Measurements from ENCODE around the gene MYBPHL.

Gene MYBPHL, protein sequence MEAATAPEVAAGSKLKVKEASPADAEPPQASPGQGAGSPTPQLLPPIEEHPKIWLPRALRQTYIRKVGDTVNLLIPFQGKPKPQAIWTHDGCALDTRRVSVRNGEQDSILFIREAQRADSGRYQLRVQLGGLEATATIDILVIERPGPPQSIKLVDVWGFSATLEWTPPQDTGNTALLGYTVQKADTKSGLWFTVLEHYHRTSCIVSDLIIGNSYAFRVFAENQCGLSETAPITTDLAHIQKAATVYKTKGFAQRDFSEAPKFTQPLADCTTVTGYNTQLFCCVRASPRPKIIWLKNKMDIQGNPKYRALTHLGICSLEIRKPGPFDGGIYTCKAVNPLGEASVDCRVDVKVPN

GRCh38 chr1:109306832-109307273 is at the start of gene MYBPHL:
TSS of gene MYBPHL (minus strand) at chr1:109307011. CDS start at chr1:109306991, 20 bp downstream.
- no peak for DNase-seq (ENCODE audit: extremely low read depth in 1 of 2, low read depth in 1 of 2)

DNA sequence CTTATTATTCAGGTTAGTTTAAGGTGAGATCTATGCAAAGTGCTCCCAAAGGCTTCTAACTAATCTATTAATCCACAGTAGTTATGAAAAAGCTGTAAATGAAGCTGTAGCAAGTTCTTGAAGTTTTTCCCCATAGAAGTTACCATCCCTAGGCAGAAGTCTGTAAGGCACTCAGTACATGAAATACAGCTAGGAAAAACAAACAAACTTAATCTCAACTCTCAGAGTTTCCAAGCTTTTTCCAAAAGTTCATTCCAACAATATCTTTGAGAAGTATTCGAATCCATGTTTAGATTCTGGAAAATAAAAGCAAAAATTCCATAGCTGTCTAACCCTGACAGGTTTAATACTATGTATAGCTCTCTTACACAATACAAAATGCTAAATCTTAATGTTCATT is 49.7 kb upstream of the MYBPHL start:
- no peak for DNase-seq (ENCODE audit: extremely low read depth in 1 of 2, low read depth in 1 of 2)

DNA sequence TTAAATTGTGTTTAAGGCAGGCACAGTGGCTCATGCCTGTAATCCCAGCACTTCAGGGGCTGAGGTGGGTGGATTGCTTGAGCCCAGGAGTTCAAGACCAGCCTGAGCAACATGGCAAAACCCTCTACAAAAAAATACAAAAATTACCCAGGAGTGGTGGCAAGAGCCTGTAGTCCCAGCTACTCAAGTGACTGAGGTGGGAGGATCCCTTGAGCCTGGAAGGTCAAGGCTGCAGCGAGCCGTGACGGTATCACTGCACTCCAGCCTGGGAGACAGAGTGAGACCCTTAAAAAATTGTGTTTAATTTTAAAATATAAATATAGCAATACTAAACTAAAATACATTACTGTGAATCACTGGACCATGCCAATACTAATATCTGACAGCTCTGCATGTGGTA is 48.1 kb upstream of the MYBPHL start:
- no peak for DNase-seq (ENCODE audit: extremely low read depth in 1 of 2, low read depth in 1 of 2)

DNA sequence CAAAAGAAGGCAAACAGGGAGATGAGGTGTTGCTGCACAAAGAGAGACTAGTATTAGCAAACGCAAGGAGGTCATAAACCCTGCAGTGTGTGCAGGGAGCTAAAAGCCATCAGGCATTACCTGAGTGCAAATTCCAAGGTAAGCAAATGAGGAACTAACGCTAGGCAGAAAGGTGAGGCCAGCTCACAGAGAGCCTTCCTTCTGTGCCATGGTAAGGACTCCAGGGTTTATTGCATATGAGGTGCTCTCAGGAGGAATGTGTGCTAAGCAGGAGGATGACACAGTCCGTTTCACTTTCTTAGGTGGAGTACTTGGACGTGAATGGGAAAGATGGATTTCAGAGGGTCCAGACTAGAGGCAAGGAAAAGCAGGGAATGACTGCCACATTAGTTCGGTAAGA is 44.6 kb upstream of the MYBPHL start:
- no peak for DNase-seq (ENCODE audit: extremely low read depth in 1 of 2, low read depth in 1 of 2)

- DNase-seq (ENCODE audit: extremely low read depth in 1 of 2, low read depth in 1 of 2) = no peak
Observed at GRCh38 chr1:109350655-109351054, 43.8 kb upstream of the MYBPHL start.

DNA sequence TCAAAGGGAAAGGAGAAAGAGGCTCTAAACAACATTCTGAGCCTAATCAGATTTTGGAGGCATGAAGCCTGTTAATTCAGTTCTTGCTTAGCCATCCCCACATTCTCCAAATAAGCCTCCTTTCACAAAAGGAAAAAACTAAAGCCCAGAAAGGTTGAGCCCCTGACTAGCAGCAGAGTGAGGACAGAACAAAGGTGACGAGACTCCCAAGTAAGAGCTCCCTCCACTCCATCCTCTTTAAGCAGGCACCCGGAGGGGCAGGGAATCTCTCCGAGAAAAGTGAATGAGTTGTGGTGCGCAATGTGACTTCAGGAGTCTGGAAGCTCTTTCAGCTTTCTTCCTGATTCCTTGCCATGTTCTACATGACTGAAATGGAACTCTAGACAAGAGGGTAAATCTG is 43.4 kb upstream of the MYBPHL start:
- DNase-seq (ENCODE audit: extremely low read depth in 1 of 2, low read depth in 1 of 2) = no peak

DNA sequence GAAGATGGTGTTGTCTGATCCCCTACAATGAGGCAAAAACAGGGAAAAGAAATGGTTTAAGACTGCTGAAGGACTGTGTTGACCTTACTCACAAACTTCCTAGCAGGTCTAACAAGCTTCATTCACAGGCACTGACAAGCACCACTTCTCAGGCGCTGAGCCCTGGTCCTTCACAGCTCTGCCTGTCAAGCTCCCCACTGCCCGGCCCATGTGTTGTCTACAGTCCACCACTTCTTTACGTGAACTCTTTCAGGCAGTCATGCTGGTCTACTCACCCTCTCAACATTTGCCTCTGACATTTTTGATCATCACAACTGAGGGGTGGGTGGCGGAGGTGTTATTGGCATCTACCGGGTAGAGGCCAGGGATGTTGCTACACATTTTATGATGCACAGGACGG is 40.7 kb upstream of the MYBPHL start:
- DNase-seq (ENCODE audit: extremely low read depth in 1 of 2, low read depth in 1 of 2) = no peak

- DNase-seq (ENCODE audit: extremely low read depth in 1 of 2, low read depth in 1 of 2) = no peak
Observed at GRCh38 chr1:109341944-109342930, 35.4 kb upstream of the MYBPHL start.

GRCh38 chr1:109338608-109339007 is 31.8 kb upstream of the MYBPHL start:
- no peak for DNase-seq (ENCODE audit: extremely low read depth in 1 of 2, low read depth in 1 of 2)

DNA sequence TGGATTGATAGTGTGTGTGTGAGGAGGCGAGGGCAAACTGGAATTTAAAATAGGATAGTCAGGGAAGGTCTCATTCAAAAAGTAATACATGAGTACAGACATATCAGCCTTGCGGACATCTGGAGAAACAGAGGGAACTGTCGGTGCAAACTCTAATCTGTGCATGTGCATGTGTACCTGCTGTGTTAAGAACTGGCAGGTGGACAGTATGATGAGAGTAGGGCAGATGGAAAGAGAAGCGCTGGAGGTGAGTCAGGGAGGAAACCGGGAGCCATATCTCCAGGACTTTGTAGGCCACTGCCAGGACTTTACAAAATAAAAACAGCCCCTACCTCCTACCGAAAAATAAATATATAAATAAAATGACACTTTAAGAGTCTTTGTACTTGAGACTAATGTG is 31.3 kb upstream of the MYBPHL start:
- no peak for DNase-seq (ENCODE audit: extremely low read depth in 1 of 2, low read depth in 1 of 2)

DNA sequence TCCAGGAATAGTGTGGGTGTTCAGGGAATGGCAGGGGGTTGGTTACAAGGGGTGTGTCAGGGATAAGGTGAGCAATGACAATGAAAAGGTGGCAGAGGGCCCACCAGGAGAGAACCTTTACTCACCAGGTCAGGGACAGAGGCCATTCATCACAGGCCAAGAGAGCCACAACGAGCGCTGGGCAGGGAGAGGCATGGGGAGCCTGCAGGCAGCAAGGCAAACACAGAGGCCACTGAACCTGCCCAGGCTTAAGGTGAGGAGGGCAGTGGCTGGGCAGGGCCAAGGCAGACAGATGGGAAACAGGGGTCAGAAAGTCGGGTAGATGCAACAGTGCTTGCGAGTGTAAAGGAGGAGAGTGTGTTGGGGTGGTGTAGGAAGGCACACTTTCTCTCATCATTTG is 28.3 kb upstream of the MYBPHL start:
- no peak for DNase-seq (ENCODE audit: extremely low read depth in 1 of 2, low read depth in 1 of 2)

- no peak for DNase-seq (ENCODE audit: extremely low read depth in 1 of 2, low read depth in 1 of 2)
Observed at GRCh38 chr1:109331113-109331512, 24.3 kb upstream of the MYBPHL start.

GRCh38 chr1:109327285-109327684 is 20.5 kb upstream of the MYBPHL start:
- DNase-seq (ENCODE audit: extremely low read depth in 1 of 2, low read depth in 1 of 2) = no peak

DNA sequence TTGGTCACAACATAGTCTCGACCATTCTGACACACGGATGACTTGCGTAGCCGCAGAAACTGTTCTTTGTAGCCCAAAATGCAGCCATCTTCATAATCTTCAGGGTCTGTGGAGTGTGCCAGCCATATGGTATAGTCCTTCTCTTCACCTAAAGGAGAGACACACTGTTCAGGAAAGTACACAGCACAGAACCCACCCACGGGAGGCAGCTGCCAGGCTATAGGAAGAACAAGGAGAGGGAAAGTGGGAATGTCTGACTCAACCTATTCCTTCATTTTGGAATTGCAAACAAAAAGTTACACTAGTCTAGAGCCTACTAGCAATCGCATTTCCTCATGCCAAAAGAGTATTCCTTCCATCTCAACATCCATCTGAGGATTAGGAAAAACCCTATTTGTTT is 16.2 kb upstream of the MYBPHL start:
- no peak for DNase-seq (ENCODE audit: extremely low read depth in 1 of 2, low read depth in 1 of 2)

DNA sequence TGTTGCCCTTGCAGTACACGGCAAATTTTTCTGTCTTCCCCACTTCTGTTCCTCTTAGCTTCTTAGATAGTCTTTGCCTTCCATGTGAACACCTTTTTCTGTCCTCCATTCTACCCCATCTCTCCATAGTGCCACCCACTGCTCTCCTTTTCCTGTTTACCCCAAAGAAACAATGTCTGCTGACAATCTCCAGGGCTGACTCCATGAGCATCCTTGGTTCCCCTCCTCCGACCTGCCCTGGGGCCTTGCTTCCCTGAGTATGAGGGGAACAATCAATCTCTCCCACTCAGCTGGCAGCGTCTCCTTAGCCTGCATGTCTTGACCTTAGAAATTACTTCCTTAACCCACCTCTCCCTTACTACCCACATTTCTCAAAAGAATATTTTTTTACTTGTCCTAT is 12.3 kb upstream of the MYBPHL start:
- DNase-seq (ENCODE audit: extremely low read depth in 1 of 2, low read depth in 1 of 2) = no peak

- DNase-seq (ENCODE audit: extremely low read depth in 1 of 2, low read depth in 1 of 2) = no peak
Observed at GRCh38 chr1:109316506-109316905, 9.7 kb upstream of the MYBPHL start.

GRCh38 chr1:109315288-109315687 is 8.5 kb upstream of the MYBPHL start:
- no peak for DNase-seq (ENCODE audit: extremely low read depth in 1 of 2, low read depth in 1 of 2)

DNA sequence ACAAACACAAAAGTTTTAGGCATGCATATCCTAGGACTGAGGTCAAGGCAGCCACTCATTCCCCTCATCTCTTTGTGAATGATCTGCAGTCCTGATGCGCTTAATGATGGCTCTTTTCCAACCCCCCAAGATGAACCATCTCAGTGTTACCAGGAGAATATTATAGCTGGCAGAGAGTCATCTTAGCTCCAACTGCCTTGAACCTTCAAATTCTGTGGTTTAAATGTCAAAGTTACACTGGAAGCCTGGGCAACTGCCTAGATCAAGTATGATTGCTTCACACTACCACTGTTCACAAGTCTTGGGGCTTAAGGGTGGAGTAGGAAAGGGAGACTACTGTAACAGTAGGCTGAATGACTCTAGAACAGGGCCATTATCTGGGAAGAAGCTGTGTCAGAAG is 8.0 kb upstream of the MYBPHL start:
- no peak for DNase-seq (ENCODE audit: extremely low read depth in 1 of 2, low read depth in 1 of 2)

- DNase-seq (ENCODE audit: extremely low read depth in 1 of 2, low read depth in 1 of 2) = no peak
Observed at GRCh38 chr1:109312978-109313775, 6.4 kb upstream of the MYBPHL start.

DNA sequence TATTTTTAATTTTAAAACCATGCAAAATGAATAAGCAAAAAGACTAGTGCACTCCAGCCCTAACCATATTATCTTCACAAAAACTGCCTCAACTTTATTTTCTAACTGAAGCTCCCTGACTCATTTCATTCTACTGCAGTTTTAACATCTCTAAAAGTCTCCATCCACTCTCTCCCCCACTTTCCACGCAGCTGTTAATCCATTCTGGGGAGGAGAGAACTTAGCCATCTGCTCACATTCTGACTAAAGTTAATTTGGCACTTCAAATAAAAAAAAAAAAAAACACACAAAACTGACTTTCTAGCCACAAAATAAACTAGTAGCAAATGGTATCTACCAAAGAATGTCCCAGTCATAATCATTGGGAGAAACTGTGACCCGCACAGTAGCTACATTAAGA is 5.4 kb upstream of the MYBPHL start:
- no peak for DNase-seq (ENCODE audit: extremely low read depth in 1 of 2, low read depth in 1 of 2)

- DNase-seq (ENCODE audit: extremely low read depth in 1 of 2, low read depth in 1 of 2) = no peak
Observed at GRCh38 chr1:109309347-109309746, 2.5 kb upstream of the MYBPHL start.
